ENCODE results near the gene TTC7B.

DNA sequence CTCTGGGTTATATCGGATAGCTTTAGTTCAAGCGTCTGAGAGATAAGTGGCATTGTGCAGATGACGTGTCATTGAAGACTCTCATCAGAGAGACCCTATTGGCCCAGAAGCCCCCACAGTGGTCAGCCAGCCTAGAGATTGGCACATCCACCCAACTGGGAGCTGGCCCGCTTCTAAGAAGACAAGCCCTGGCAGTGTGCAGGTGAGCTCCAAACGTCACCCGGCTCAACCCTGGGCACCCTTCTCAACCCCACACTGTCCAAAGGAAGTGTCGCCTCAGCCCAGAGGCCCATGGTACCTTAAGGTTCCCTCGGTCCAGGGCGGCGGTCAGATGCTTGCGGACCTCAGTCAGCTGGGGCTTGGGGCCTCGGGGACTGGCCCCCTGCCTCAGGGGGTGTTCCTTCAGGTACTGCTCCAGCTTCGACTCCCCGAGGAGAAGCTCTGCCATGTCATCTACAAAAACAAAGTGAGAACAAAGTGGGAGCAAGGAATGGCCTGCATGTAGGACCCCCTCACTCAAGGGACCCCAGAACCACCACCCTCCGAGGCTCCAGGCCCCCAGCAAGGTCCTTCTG, 30.3 kb downstream of the TTC7B start:
- TF ChIP-seq GATA3 (IDR thresholded peaks at IDR 0.05; ENCODE audit: low read depth, low read length) (no peak), GATA2 (IDR thresholded peaks at IDR 0.05; ENCODE audit: low read depth, low read length) (no peak)
